Stimulated activated CD4-positive, alpha-beta T cell treated with anti-CD3 and anti-CD28 coated beads, TNF-alpha, amount 100 ng/mL, for 24 hours (primary cell): ENCODE results near the gene PLAU.
"Not testable (repeated sequence)": the region's sequence is repeated elsewhere in the genome, so short reads cannot be mapped to it uniquely, and the experiment has no call there.

Source experiments
- DNase-seq, 3 experiments: peaks; one replicate each; pipeline ENCODE4 v3.0.0-alpha.2; 2020; ENCODE audit warnings: low read depth in 3 of 3

Gene PLAU

GRCh38 chr10:73950155-73950948, 39.4 kb downstream of the PLAU start:
- no peak for DNase-seq

GRCh38 chr10:73953665-73954064, 42.7 kb downstream of the PLAU start:
- no peak for DNase-seq

- no peak for DNase-seq
Observed at GRCh38 chr10:73954737-73955136, 43.8 kb downstream of the PLAU start.

- DNase-seq, result no peak
Observed at GRCh38 chr10:73955719-73956118, 44.8 kb downstream of the PLAU start.

- DNase-seq, result peak in 1 of 3 experiments; percentile 12
Observed at GRCh38 chr10:73956476-73957359, 45.8 kb downstream of the PLAU start.

- DNase-seq, result no peak
Observed at GRCh38 chr10:73959484-73960243, 48.7 kb downstream of the PLAU start.

GRCh38 chr10:73962386-73962785, 51.5 kb downstream of the PLAU start:
- no peak for DNase-seq

GRCh38 chr10:73963533-73963932, 52.6 kb downstream of the PLAU start:
- DNase-seq, result not testable (repeated sequence)

GRCh38 chr10:73964743-73965142, 53.8 kb downstream of the PLAU start:
- no peak for DNase-seq

GRCh38 chr10:73965267-73965889, 54.4 kb downstream of the PLAU start:
- not testable (repeated sequence) for DNase-seq

GRCh38 chr10:73965890-73966768, 55.2 kb downstream of the PLAU start:
- DNase-seq, result no peak

GRCh38 chr10:73967022-73967429, 56.1 kb downstream of the PLAU start:
- DNase-seq, result no peak
